AG08395 (cell line): ENCODE measurements around the gene HOXB4.
"Not testable (repeated sequence)": the region's sequence is repeated elsewhere in the genome, so short reads cannot be mapped to it uniquely, and the experiment has no call there.

ENCODE experiments used
- DNase-seq: peaks from one replicate; pipeline ENCODE4 v3.0.0; 2012; ENCODE audit warnings: mixed read lengths, low spot score

The HOXB4 gene

GRCh38 chr17:48546924-48547807, 31.0 kb downstream of the HOXB4 start:
- DNase-seq, result no peak

GRCh38 chr17:48546137-48546923, 31.8 kb downstream of the HOXB4 start:
- DNase-seq, result no peak

GRCh38 chr17:48545539-48545938, 32.6 kb downstream of the HOXB4 start:
- no peak for DNase-seq

GRCh38 chr17:48545022-48545375, 33.2 kb downstream of the HOXB4 start, which contains the start of gene HOXB2:
Gene HOXB2 (minus strand): TSS chr17:48545109. CDS start chr17:48544911, 198 bp downstream.
- DNase-seq, result no peak

GRCh38 chr17:48544349-48545021, 33.7 kb downstream of the HOXB4 start:
- DNase-seq, result peak; percentile 78

- DNase-seq, result no peak
These were observed 34.2 kb downstream of the HOXB4 start for GRCh38 chr17:48543854-48544348.

GRCh38 chr17:48543107-48543853, 34.9 kb downstream of the HOXB4 start:
- DNase-seq, result no peak

- no peak for DNase-seq
These were observed 35.4 kb downstream of the HOXB4 start for GRCh38 chr17:48542698-48543106.

GRCh38 chr17:48542114-48542656, 36.0 kb downstream of the HOXB4 start:
- no peak for DNase-seq

- DNase-seq, result peak; percentile 76
These were observed 36.5 kb downstream of the HOXB4 start for GRCh38 chr17:48541577-48542113.

GRCh38 chr17:48541036-48541576, 37.0 kb downstream of the HOXB4 start:
- no peak for DNase-seq

- no peak for DNase-seq
These were observed 37.9 kb downstream of the HOXB4 start for GRCh38 chr17:48540213-48540612.

- peak; percentile 75 for DNase-seq
These were observed 39.0 kb downstream of the HOXB4 start for GRCh38 chr17:48539177-48539576.

GRCh38 chr17:48537316-48537715, 40.8 kb downstream of the HOXB4 start:
- no peak for DNase-seq

- DNase-seq, result not testable (repeated sequence)
These were observed 42.2 kb downstream of the HOXB4 start for GRCh38 chr17:48535793-48536559.

- no peak for DNase-seq
These were observed 45.9 kb downstream of the HOXB4 start for GRCh38 chr17:48532261-48532660.

GRCh38 chr17:48530887-48531272, 47.3 kb downstream of the HOXB4 start, which contains the start of gene HOXB1:
Gene HOXB1 (minus strand): TSS chr17:48531011. CDS start chr17:48530904, 107 bp downstream.
- no peak for DNase-seq

- no peak for DNase-seq
These were observed 47.8 kb downstream of the HOXB4 start for GRCh38 chr17:48530208-48530886.

GRCh38 chr17:48529683-48530009, 48.5 kb downstream of the HOXB4 start:
- no peak for DNase-seq
